GM21528 (cell line): ENCODE data around the gene EGFL7.

ENCODE experiments used
- ATAC-seq: cut with Tn5 transposase; IDR thresholded peaks from one replicate; pipeline ENCODE4 v1.9.1; 2021; ENCODE audit warnings: mild to moderate bottlenecking, moderate library complexity; ENCODE audit not compliant: unreplicated experiment, low FRiP score

EGFL7 gene

DNA sequence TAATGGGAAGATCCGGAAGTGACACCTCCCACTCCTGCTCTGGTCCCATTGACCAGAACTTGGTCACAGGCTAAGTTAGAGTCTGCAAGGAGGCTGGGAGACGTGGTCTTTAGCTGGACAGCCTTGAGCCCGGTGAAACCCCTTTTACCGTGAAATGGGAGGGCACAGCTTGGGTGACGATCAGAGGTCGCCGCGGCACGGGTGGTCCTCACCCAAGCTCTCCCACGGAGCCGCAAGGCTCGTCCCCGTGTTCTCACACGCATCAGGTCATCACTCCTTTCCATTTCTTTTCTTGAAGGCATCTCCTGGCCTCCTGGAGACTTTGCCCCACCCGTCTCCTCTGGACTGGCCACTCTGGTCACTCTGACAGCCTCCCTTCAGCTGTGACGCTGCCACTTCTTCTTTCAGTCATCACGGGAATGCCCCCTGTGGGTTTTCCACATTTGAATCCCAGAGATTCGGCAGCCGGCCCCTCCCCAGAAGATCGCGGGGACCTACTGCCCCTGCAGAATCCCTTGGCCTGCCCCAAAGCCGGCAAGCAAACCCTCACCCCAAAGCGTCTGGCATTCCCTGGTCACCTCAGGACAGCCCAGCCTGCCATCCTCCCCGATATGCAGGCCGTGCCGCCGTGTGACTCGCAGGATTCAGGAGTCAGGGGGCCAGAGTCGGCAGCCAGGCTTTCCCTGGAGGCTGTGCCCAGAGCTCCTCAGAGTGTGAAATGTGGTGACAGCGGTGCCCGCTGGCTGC is 18.9 kb upstream of the EGFL7 start:
- ATAC-seq, result no peak

DNA sequence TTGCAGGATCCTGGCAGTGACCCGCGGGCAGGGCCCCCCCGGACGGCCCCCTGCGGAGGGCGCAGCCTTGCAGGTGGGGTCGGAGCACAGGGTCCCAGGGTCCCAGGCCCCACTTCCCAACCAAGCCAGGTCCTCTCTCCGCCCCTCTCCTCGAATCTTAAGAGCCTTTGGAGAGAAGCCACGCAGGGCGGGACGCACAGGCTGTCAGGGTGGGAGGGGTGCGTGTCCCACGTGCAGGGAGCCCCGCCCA is 18.4 kb upstream of the EGFL7 start:
- ATAC-seq, result no peak

DNA sequence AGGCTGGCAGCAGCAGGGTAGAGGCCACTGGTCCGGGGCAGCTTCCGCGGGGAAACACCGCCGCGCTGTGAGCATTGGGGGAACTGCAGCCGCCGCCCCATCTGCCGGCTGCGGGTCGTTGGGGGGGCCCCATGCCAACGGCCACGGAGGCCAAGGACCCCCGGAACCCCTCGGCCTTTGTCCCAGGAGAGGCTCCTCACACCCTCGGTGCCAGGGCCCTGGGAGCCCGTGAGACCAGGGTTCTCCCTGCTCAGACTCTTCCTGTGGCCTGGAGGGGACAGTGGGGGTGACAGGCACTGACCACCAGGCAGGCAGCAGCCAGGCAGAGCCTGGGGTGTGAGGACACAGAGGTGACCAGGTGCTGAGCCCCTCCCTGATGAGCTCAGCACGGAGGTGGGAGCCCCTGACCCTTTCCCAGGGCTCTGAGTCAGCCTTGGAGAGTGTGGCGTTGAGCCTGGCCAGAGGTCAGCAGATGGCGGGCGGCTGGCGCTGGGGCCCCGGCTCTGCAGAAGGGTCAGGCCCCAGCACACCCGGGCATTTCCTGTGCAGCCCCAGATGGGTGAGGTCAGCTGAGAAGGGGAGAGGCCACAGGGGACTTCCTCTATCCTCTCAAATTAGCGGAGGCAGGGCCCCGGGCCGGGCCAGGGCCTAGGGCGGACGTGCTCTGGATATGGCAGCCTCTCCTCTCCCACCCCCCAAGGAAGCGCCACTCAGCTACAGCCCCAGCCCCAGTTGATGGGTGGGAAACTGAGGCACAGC is 17.9 kb upstream of the EGFL7 start:
- ATAC-seq, result no peak

DNA sequence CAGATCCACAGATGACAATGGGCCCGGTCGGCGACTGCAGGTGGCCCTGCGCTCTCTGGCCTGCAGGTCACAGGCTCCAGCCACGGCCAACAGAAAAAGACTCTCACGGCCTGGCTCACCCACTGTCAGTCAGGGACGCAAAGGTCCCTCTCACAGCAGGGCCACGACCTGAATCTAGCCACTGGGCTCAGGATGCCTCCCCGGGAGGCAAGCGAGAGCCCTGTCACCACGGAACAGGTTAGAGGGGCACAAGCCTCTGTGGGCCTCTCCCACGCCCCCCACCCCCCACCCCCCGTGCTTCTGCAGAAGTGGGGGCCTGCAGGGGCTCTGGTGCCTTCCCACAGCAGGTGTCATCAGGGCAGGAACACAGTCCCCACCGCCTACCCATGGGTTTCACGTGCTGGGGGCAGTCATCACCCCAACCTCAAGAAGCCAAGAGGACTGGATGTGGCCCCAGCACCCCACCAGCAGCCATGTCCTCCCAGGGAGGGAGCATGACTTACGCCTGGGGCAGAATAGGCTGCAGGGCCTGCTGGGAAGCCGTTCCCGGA is 17.3 kb upstream of the EGFL7 start:
- ATAC-seq, result no peak

DNA sequence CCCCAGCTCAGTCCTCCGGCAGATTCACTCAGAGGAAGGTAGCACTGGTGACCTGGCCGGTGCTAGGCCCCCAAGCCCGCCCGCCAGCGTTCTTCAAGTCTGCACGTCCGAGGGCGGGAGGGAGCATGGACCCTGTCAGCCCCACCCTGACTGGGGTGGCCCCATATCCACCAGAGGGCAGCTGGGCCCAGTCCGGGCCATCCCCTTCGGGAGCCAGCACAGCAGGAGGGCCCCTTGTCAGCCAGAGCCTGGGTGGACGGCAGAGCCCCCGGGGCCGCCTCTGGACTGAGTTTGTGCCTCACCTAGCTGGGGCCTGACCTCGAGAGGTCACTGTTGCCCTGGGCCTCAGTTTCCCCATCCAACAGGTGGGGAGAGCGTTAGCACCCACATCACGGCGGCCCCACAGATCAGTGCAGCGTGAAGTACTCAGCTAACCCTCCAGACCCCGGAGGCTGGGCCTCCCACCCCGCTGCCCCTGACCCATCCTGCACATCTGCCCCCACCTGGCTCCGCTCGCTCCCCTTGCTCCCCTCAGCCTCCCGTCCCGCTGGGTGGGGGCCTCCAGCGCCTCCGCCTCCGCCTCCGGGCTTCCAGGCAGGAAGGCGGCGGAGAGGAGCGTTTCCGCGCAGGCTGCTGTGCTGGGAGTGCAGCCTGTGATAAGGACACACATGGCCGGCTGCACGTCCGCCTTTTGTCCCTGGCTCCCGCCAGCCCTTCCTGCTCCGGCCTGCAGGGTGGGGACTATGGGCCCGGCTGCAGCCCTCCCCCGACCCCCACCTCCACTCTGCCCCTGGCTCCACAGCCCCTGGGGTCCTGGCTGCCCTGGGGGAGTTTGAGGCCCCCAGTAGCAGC is 16.6 kb upstream of the EGFL7 start:
- ATAC-seq, result no peak

DNA sequence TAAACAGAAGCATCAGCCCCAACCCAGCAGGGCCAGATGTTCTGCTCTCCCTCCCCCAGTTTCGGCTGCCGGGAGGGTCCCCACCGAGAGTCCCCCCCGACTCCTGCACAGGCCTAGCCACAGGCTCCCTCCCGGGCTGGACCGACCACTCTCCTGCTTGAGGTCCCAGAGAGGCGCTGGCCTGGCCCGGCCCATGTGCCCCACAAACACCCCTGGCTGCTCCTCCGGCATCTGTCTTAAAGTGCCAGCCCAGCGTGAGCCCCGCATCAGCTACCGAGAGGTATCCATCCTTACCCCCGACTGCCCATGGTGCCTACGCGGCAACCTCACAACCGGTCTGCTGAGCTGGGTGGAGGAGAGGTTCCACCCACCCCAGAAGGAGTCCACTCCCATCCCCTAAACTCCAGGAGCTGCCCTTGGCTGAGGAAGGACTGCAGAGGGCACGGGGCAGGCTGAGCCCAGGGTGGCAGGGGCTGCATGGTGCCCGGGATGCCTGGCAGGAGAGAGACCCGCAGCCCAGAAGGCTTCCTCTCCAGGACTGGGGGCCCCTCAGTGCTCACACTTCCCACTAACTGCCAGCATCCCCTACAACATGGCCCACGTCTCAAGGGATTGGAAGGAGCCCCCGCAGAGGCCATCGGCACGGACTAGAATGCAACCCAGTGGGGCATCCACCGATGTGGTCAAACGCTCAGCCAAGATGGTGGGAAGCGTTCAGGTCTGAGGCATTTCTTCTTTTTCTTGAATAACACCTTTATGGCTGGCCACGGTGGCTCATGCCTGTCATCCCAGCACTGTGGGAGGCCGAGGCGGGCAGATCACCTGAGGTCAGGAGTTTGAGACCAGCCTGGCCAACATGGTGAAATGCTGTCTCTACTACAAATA is 15.6 kb upstream of the EGFL7 start:
- no peak for ATAC-seq

DNA sequence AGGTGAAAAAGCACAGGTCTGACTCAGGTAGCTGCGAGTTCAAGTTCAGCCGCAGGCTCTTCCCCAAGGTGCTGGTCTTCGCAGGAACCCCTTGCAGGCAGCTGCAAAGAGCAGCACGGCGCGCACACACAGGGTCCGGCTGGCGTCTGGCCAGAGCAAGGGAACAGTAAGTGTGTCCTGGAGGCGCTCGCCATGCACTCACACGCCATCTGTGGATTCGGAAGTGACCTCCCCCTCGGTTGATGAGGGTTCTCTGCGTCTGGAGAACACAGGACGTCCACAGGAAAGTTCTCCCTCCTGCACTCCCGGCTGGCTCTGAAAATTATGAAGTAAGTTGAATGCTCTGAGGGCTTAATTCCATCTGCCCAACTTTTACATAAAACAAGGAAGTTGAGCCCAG is 14.0 kb upstream of the EGFL7 start:
- no peak for ATAC-seq

DNA sequence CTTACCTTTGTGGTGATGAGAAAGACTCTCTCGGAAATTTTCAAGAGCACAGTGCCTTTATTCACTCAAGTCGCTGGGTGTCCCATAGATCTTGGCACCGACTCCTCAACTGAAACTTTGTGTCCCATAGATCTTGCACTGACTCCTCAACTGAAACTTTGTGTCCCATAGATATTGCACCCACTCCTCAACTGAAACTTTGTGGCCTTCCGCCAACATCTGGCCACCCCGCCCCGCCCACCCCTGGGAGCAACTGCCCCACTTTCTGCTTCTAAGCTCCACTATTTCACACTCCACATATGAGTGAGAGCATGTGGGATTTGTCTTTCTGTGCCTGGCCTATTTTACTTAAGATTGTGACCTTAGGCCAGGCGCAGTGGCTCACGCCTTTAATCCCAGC is 12.7 kb upstream of the EGFL7 start:
- no peak for ATAC-seq

DNA sequence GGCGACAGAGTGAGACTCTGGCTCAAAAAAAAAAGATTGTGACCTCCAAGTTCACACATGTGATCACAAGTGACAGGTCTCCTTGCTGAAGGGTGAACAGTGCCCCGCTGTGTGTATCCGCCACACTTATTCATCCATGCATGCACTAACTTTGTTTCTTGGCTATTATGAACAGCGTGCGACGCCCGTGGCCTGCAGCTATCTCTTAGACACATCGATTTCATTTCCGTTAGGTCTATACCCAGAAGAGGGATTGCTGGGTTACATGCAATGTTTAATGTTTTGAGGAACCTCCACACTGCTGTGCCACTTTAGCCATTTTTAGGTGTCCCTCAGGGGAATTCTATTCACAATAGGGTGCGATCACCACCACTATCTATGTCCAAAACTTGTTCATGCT is 12.1 kb upstream of the EGFL7 start:
- no peak for ATAC-seq

DNA sequence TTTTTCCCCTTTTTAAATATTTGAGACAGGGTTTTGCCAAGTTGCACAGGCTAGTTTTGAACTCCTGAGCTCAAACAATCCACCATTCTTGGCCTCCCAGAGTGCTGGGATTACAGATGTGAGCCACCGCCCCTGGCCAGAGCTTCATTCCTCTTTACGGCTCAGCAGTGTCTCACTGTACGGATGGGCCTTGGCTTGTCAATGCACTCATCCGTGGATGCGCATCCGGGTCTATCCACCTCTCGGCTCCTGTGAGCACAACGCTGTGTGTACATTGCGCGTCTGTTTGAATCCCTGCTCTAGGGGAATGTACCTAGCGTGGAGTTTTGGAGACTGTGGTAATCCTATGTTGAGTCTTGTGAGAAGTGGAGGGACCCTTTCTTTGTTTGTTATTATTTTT is 10.9 kb upstream of the EGFL7 start:
- no peak for ATAC-seq

DNA sequence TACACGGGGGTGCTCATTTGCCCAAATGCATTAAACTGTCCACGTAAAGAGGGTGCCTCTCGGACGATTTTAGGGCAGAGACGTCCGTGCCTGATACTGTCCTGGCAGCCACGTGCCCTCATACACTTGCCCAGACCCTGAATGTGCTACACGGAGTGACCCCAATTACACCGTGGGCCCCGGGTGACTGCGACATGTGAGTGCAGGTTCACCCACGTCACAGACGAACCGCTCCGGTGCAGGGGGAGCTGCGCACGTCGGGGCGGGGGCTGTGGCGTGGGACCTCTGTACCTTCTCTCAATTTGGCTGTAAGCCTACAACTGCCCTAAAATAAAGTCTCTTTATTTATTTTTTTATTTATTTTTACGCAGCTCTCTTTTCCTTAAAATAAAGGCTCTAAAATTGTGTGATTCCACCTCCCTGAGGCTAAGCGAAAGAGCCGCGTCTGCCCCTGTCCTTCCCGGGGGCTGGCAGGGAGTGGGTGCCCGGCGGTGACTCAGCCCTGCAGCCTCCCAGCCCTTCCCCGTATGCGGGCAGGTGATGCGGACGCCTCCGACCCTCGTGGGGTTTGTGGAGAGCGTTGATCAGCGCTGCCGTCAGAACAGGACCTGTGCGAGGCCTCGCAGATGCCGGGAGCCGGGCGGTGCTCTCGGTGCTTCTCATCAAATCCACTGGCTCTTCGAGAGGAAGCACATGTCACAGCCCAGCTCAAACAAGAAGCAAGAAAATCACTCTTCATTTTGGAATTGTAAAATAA is 9.2 kb upstream of the EGFL7 start:
- no peak for ATAC-seq

DNA sequence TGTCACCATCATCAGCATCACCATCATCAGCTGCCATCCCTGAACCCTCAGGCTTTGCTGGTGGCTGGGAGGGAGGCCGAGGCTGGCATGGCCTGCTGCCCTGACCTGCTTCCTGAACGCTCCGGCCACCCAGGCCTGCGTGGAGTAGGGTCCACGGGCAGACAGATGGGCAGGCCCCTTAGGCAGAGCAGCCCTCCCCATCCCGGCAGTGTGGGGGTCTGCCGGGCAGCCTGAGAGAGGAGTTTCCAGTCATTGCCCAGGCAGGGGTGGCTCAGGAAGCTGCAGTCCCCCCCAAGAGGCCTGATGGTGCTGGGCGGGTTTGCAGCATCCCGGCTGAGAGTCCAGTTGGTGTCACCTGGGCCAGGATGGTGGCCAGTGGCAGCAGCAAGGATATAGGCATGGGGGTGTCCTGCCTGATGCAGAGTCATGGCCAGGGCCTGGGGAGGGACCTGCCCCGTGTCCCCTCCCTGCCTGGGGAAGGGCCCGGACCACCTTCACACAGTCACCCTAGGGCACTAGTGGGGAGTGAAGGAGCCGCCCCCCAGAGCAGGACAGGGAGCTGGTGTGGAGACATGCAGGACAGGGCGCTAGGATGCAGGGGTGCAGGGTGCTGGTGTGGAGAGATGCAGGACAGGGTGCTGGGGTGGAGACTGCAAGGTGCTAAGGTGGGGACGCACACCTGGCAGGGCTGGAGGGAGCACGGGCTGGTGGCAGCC is 7.7 kb upstream of the EGFL7 start:
- ATAC-seq, result no peak

DNA sequence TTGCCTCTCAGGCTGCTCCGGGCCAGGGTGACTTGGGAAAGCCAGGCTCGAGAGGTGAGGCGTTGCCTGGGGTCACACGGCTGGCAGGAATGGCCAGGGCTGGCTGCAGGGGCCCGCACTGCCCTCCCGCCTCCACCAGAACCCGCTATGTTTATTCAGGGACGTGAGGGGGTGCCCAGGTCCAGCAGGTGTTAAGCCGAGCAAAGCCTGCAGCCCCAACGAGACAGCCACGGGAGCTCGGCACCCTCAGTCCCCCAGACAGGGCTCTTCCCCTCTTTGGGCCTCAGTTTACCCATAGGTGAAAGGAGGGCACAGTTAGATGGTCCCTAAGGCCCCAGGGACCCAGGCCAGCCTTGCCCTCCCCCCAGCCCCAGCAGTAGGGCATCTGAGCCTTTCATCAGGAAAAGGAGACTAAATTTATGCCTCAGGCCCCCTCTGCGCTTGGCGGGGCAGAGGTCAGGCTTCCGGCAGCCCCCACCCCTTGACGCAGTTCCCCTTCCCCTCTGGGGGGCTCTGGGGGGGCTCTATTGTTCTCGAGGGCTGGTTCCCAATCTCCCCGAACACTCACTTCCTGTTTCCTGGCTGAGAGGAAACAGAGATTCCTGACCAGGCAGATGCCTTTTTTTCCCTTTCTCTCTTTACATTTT is 7.1 kb upstream of the EGFL7 start:
- ATAC-seq, result no peak

DNA sequence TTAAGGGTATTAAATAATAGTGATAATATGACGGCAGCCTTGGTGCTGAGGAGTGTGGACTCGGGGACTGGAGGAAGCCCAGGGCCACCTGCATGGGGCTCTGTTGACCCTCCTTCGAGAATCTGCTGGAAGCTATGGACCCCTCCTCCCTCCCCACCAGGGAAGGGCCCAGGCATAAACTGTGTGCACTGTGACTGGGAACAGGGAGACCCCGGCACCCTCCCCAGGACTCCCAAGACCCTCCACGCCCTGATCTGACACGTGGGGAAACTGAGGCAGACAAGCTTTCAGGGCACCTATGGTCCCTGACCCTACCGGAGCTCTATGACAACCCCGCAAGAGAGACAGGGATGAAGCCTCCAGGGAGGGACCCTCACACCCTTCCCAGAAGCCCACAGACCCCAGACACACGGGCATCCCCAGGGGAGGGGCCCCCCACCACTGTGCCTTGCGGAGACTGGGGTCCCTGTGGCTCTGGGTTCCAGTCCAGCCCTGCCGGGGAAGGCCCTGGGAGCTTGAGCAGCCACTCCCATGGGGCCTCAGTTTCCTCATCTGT is 6.5 kb upstream of the EGFL7 start:
- ATAC-seq, result no peak

DNA sequence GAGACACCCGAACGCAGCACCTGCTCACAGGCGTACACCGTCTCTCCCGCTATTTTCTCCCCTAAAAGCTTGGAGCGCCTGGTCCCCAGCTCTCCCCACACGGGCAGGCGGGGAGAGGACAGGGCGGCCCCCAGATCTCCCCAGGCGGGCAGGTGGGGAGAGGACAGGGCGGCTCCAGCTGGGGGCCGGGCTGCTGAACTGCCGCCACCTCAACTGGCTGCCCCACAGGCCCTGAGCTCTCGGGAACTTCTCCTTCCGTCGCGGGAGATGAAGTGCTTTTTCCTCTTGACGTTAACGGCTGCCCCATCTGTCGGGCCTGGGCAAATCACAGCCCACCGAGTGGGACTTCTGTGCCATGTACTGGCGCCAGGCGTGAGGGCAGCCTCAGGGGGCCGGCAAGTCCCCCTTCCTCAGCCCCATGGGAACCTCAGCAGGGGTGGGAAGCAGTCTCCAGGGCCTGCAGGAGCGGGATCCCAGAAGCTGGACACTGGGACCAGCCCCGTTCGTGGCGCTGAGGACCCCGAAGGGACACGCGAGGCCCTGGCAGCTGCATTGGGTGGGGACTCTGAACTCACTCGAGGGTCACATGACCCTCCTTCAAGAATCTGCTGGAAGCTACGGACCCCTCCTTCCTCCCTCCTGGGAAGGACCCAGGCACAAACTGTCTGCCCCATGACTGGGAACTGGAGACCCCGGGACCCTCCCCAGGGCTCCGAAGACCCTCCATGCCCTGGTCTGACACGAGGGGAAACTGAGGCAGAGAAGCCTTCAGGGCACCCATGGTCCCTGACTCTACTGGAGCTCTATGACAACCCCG is 5.7 kb upstream of the EGFL7 start:
- ATAC-seq, result no peak

DNA sequence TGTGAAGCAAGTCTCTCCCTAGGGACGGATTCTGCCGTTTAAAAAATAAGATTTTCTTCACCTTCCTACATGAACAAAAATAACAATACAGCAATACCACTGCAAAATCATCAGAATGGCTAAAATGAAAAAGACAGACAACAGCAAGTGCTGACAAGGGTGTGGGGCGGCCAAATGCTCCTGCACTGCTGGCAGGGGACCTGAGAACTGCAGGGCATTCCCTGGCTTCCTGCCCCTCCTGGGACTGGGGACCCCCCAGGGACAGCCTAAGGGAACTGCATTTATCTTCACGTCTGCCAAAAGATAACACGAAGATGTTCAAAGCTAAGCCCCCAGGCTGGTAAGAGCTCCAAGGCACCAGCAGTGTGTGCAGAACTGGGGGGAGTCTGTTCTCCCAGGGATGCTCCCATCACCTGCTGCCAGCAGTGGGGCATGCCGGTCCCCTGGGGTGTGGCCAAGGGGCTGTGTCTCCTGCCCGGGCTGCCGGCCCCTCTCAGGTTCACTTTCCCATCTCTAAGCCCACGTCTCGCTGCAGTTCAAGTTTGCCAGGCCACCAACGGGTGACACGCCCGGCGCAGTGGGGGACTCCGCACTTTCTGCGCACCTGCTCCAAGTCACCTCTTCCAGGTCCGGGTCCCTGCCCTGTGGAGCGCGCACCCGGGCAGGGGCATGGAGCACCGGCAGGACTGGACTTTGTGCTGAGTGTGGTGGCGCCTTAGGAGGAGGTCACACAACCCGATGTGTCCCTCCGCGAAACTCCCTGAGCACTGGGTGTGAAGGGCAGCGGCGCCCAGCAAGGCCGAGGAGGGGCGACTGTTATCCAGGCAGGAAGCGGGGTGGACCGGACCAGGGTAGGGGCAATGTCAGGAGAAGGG is 4.5 kb upstream of the EGFL7 start:
- no peak for ATAC-seq
